Gastrocnemius medialis (tissue), 4 donors: ENCODE results near the gene NFAM1. TPM values are rescaled to one million over a fixed set of nuclear protein-coding genes. Genes with fewer than 3 reads are reported as not detected.

Experiments used
- ATAC-seq, 2 donors: fragments of 150-250 bp; one replicate each; pipeline ENCODE4 v1.9.1; 2016
- DNase-seq, 2 donors: peaks; one replicate each; pipeline ENCODE4 v3.0.0-alpha.2; 2019
- H3K27ac ChIP-seq, 4 donors: fragments of 200-600 bp; sonication (generic); 1 replicate in 1 of 4; 2 replicates in 3 of 4; pipeline ENCODE4 v1.5.1; 2016 to 2018; ENCODE audit warnings: mild to moderate bottlenecking in 2 of 4, moderate library complexity in 1 of 4
- H3K27me3 ChIP-seq, 3 donors: fragments of 200-600 bp; sonication (generic) in 2 of 3; 1 replicate in 1 of 3; 2 replicates in 2 of 3; pipeline versions ENCODE4 v1.5.1 to v1.6.0; 2016 to 2019; ENCODE audit warnings: mild to moderate bottlenecking in 1 of 3, moderate library complexity in 1 of 3
- H3K36me3 ChIP-seq, 2 donors: fragments of 200-600 bp; sonication (generic) in 1 of 2; one replicate each; pipeline ENCODE4 v1.5.1; 2017 to 2018
- H3K4me1 ChIP-seq, 2 donors: fragments of 200-600 bp; sonication (generic) in 1 of 2; one replicate each; pipeline ENCODE4 v1.5.1; 2016 to 2017; ENCODE audit warnings: mild to moderate bottlenecking in 2 of 2
- H3K4me3 ChIP-seq, 4 donors: fragments of 200-600 bp; sonication (generic) in 3 of 4; 1 replicate in 1 of 4; 2 replicates in 3 of 4; pipeline ENCODE4 v1.5.1; 2016 to 2019; ENCODE audit warnings: mild to moderate bottlenecking in 2 of 4
- H3K9me3 ChIP-seq, 3 donors: fragments of 200-600 bp; sonication (generic) in 2 of 3; 1 replicate in 1 of 3; 2 replicates in 2 of 3; pipeline ENCODE4 v1.5.1; 2016 to 2019
- CTCF ChIP-seq, 5 experiments: fragments of 450-650 bp in 3 of 5; fragments of 200-600 bp in 2 of 5; sonication (generic) in 2 of 5; IDR thresholded peaks in 4 of 5; conservative IDR thresholded peaks in 1 of 5; 1 replicate in 4 of 5; 2 replicates in 1 of 5; pipeline ENCODE4 v1.5.1; 2016 to 2019; ENCODE audit warnings: antibody characterized with exemption in 5 of 5, mild to moderate bottlenecking in 3 of 5, moderate library complexity in 3 of 5
- POLR2A ChIP-seq, 2 donors: fragments of 450-650 bp; IDR thresholded peaks; one replicate each; pipeline ENCODE4 v1.6.1; 2017; ENCODE audit warnings: antibody characterized with exemption in 2 of 2, mild to moderate bottlenecking in 2 of 2, moderate library complexity in 2 of 2
- in situ Hi-C, 4 donors: fragments of 200-750 bp; cut with MboI; loops; one replicate each; pipeline versions ENCODE4 v1.15.0 to v1.8.0; 2017; ENCODE audit warnings: low sequenced_read_pairs in 4 of 4
- intact Hi-C: fragments of 100-400 bp; cut with DNase I; formaldehyde crosslinking; loops from one replicate; pipeline ENCODE4 v1.15.1; 2023; ENCODE audit warnings: low total_unique reads
- total RNA-seq, 4 donors: library from RNA; depleted of rRNA; stranded (reverse); fragments of >200 nt; gene quantifications; one replicate each; pipeline versions ENCODE4 v1.1.0 to v1.2.3, GENCODE V29; 2016

The NFAM1 gene
- total RNA-seq, 4 donors from 2014 or later: 0.20 to 0.59 (median 0.58) TPM; not detected in 1

DNA sequence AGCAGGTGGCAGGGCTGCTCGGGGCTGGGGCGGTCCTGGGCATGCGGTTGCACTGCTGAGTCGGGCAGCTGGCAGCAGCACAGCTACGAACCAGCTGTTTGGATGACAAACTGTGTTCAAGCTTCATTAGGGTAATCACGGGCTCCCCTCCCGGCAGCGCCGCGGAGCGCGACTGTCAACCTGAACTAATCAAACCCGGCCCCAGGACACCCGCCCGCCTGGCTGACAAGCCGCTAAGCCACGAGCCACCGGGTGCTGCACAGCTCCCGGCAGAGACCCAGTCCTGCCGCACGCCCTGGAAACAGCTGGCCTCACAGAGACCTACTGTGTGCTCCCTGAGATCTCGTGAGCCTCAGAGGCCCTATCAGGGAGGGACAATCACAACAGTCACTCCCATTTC lies 101.2 kb downstream of the NFAM1 start:
- Histone ChIP-seq H3K27ac (no peak overlapping the region), H3K4me1 (no peaks in the 10 kb centered on the region), H3K36me3 (no peaks in the 10 kb centered on the region), H3K27me3 (peaks cover 0 to 20% (median 2%) of the 10 kb centered on the region in 3 donors), H3K9me3 (no peaks in the 10 kb centered on the region), H3K4me3 (no peak overlapping the region)
- intact Hi-C loops (no loop called here), in situ Hi-C loops (no loop called here)
- TF ChIP-seq POLR2A (IDR thresholded peaks at IDR 0.05): no peak
- TF ChIP-seq CTCF (IDR thresholded peaks at IDR 0.05 in 4 of 5, conservative IDR thresholded peaks at IDR 0.05 in 1 of 5): no peak
- no peak for DNase-seq
- ATAC-seq: no peak

Other genes starting within 250 kb of the NFAM1 start
- 10 to 100 TPM in 3 of 4 donors, 1 to 10 TPM in 1; 9.9 to 14.4 (median 12.4) TPM for gene TCF20, start 161.8 kb downstream of the NFAM1 start, total RNA-seq
- gene RRP7A, start 87.4 kb upstream of the NFAM1 start, total RNA-seq: 10 to 100 TPM; 11.9 to 27.3 (median 15.8) TPM
- gene SERHL2, start 121.6 kb upstream of the NFAM1 start, total RNA-seq: 10 to 100 TPM in 1 of 4 donors, 1 to 10 TPM in 1, under 1 TPM in 1, not detected in 1; 0.84 to 13.4 (median 1.7) TPM
- 10 to 100 TPM; 19.7 to 28.7 (median 23.0) TPM for gene POLDIP3, start 182.5 kb upstream of the NFAM1 start, total RNA-seq
- not detected for gene ATP5MGL, start 208.2 kb upstream of the NFAM1 start, total RNA-seq
- gene CYB5R3, start 217.0 kb upstream of the NFAM1 start, total RNA-seq: 100 to 1,000 TPM in 2 of 4 donors, 10 to 100 TPM in 2; 44.3 to 163 (median 105) TPM